Measurements from ENCODE around the gene ZNF764. TPM values are rescaled to one million over a fixed set of nuclear protein-coding genes. Genes with fewer than 3 reads are reported as not detected.

ZNF764 gene
- total RNA-seq, 1 donor from 2014 or later, result 8.0 TPM

DNA sequence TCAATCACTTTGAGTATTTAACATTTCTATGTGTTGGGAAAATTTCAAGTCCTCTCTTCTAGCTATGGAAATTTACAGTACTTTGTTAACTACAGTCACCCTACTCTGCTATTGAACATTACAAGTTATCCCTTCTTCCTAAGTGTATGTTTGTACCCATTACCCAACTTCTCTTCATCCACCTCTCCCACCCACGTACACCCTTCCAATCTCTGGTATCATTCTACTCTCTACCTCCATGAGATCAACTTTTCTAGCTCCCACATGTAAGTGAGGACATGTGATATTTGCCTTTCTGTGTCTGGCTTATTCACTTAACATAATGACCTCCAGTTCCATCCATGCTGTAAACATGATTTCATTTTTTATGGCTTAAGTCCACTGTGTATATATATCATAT is 16.5 kb upstream of the ZNF764 start:
- ATAC-seq (ENCODE audit: poor library complexity) (no peak), DNase-seq (no peak)
- intact Hi-C loops (cut with DNase I), result loop anchor here (5.0 kb wide), 1 partner anchor 47 kb away; the partner anchor contains the start of gene ZNF768

DNA sequence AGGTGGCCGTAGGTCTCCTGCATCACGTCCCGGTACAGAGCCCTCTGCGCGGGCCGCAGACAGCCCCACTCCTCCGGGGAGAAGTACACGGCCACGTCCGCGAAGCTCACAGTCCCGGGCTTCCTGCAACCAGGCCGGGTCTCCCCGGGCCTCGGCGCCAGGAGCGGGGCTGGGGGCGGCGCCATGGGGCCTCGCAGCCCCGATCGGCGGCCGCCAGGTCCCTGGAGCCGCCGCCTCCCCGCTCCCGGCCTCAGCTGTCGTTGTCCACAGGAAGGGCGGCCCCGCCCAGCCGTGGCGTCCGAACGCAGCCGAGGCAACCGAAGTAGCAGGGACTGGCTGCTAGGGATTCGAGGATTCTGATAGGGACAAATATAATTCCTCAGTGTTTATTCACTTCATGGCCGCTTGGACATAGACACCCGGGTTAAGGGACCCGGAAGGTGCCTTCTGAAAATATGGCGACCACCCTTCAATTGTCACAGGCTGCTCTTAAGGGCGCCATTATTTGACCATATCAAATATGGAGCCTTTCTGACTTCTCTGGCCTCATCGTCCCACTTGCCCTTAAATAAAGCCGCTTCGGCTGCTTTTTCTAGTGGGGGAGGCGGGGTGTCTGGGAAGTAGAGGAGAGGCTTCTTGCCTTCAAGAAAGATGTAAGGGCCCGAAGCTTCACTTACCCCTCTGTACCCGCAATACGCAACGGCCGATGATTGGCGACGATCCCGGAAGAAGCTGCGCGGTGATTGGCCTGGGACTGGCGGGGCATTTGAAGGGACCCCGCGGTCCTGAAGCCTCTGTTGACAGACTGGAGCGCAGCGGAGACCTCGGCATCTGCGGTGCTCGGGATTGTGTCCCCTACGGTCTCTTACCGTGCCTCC is 13.5 kb upstream of the ZNF764 start, which contains the start of gene ZNF688:
ZNF688 (minus strand) TSS at position 270 of the 878 bp plus-strand sequence; CDS start at position 185, 85 bp downstream.
- intact Hi-C loops (cut with DNase I), result loop anchor here (5.0 kb wide), 1 partner anchor 44 kb away; the partner anchor contains the start of gene ZNF768
- peak; percentile 90 for ATAC-seq (ENCODE audit: poor library complexity)
- peak; percentile 96 for DNase-seq

DNA sequence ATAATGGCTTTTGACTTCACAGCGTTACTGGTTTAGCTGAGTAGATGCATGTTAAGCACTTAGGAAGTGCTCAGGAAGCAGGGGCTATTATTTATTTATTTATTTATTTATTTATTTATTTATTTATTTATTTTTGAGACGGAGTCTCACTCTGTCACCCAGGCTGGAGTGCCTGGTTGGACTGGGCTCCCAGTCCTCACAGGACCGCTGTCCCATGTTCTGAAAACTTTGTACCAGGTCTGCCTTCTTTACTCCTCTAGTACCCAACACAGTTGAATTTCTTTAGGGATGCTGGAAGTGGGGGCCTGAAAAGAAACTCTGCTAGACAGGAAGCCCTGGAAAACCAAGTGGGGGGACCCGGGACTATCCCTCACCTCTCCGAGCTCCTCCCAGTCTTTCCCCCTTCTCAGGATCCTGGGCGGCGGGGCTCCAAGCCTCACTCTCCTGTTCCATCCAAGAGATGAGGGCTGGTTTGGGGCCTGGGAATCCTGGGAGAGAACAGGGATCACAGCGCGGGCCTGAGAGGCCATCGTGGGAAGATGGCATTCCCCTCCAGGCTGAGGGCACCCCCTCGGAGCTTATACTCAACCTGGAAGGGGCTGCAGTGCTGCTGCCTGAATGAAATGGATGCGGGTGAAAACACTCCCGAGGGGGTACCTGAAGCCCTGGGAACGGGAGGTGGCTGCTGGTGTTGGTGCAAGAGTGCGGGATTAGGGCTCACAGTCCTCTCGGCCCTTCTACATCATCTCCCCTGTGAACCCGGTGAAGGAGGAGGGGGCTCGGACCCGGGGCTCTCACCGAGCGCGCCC is 12.7 kb upstream of the ZNF764 start:
- DNase-seq (peak; percentile 54), ATAC-seq (ENCODE audit: poor library complexity) (peak; percentile 30)
- intact Hi-C loops (cut with DNase I), result loop anchor here (5.0 kb wide), 1 partner anchor 44 kb away; the partner anchor contains the start of gene ZNF768

DNA sequence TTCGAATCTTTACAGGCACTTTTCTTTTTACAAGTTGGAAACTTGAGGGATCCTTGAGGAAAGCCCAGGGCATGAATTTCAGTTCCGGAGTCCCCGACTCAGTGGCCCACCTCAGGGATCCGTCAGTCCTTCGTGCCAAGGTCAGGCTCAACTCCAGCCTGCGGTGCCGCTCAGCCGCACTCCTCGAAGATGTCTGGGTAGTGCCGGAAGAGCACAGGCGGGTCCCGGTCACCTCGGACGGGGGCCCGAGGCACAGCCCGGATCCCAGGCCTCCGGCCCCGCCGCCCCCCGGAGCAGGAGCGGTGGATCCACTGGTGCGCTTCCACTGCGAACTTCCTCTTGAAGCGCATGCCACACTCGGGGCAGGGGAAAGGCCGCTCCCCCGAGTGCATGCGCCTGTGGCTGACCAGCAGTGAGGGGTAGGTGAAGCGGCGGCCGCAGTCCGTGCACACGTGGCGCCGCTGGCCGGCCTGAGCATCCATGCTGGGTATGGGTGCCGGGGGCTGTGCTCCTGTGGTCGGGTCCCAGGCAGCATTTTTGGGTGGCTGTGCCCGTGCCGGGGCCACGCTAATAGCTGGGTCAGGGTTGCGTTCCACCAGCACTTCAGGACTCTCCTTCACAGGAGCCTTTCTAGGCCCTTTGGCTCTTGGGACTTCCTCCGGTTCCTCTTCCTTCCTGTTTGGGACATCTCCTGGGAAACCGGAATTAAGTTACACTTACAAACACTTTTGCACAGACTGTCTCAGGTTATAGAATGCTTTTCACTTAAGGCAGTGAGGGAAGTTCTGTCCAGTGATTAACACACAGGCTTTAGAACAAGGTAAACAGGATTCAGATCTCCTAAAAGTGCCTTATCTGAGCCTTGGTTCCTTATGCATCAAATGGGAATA is 11.8 kb upstream of the ZNF764 start:
- ATAC-seq (ENCODE audit: poor library complexity), result no peak
- no peak for DNase-seq
- intact Hi-C loops (cut with DNase I), result loop anchor here (5.0 kb wide), 1 partner anchor 43 kb away; the partner anchor contains the start of gene ZNF768

DNA sequence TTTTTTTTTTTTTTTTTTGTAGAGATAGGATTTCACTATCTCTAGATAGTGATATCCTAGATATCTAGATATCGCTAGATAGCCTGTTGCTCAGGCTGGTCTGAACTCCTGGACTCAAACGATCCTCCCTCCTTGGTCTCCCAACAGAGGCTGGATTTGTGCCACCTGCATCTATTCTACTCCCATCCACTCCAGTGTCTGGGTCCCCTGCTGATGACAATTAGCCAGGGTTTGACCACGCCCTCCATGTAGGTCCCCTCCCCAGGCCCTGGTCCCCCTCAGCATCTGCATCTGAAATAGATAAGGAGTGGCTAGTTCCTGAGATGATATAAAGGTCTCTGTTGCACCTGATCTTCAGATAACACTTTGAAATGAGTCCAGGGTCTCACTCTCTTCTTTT is 11.1 kb upstream of the ZNF764 start:
- intact Hi-C loops (cut with DNase I), result no loop called here
- ATAC-seq (ENCODE audit: poor library complexity), result no peak
- DNase-seq, result no peak

DNA sequence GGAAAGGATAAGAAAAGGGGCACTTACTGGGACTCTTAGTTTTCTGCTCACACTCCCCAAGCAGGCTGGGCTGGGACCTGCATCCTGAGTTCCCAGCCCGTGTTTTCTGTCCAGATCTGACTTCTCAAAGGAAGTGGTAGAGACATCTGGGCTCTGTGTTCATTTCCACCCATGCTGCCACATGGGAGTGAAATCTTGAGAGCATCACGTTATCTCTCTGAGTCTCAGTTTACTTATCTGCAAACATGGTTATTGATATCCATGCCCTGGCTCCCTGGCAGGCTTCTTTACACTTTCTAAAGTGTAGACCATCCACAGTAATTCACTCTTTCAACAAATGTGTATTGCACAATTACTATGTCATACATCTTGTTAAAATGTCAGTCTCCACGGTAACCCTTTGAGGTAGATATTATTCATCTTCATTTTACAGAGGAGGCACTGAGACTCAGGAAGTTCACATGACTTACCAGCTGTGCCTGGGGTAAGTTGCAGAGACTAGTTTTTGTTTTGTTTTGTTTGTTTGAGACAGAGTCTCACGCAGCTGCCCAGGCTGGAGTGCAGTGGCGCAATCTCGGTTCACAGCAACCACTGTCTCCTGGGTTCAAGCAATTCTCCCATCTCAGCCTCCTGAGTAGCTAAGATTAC is 9.9 kb upstream of the ZNF764 start:
- DNase-seq (no peak), ATAC-seq (ENCODE audit: poor library complexity) (no peak)
- intact Hi-C loops (cut with DNase I), result no loop called here

DNA sequence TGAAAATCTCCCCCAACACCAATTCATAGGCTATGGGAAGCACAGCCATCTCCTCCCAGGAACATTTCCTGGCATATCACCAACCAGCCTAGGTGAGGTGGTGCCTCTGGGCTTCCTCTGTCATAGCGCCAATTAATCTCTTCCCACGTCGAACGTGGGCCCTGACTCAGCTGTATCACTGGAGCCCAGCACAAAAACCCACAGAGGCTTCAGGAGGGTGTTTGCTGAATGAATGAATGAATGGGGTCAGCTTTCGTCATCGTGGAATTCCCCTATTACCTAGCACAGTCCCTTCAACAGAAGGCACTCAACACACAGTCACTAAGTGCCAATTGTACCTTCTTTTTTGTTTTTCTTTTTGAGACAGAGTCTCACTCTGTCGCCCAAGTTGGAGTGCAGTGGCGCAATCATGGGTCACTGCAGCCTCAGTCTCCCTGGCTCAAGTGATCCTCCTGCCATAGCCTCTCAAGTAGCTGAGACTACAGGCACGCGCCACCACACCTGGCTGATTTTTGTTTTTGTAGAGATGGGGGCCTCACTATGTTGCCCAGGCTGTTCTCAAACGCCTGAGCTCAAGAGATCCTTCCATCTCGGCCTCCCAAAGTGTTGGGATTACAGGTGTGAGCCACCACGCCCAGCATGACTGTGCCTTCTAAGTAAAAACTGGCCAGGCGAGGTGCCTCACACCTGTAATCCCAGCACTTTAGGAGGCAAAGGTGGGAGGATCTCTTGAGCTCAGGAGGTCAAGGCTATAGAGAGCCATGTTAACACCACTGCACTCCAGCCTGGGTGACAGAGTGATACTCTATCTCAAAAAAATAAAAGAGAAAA is 9.2 kb upstream of the ZNF764 start:
- no peak for ATAC-seq (ENCODE audit: poor library complexity)
- no peak for DNase-seq
- intact Hi-C loops (cut with DNase I), result no loop called here

DNA sequence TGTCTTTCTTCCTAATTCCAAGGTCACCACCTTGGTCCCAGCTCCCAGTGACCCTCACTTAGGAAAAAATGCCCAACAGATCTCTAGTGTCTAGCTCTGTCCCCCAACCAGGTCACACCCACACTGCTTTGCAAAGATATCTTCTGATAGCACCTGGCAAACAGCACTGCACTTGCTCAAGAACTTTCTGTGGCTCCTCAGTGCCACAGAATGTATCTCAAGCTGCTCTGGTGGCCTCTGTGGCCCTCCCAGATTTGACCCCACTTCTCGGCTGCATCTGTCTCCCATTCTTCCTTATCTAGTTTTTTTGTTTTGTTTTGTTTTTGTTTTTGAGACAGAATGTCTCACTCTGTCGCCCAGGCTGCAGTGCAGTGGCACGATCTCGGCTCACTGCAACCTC is 8.4 kb upstream of the ZNF764 start:
- DNase-seq (no peak), ATAC-seq (ENCODE audit: poor library complexity) (no peak)
- intact Hi-C loops (cut with DNase I), result no loop called here

DNA sequence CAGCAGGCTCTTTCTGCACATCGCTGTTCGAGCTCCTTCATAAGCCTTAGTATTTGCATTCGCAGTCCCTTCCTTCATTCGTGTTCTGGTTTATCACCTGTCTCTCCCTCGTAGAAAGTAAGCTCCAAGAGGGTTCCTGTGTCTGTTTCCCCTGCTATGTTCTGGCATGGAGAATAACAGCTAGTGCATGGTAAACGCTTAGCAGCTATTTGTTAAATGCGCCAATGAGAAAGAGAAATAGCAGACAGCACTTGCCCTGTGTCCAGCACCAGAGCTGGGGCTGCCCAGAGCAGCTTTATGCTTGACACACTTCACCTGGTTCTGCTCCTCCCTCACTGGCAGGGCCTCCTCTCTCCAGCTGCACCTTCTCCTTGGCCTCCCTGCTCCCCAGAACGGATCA is 7.8 kb upstream of the ZNF764 start:
- DNase-seq (no peak), ATAC-seq (ENCODE audit: poor library complexity) (no peak)
- intact Hi-C loops (cut with DNase I), result no loop called here

DNA sequence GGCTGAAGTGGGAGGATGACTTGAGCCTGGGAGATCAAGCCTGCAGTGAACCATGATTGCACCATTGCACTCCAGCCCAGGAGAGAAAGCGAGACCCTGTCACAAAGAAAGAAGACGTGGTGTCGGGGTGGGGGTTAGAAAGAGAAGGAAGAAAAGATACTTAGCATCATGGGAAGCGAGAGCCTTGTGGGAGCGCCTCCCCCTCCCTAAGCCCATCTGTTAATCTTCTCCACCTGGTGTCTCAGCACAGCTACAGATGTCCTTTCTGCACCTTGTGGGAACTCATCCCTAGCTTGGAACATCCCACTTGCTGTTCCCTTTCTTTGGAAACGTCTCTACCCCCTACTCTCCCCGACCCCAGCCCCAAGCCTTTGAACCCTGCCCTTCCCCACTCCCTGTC is 7.4 kb upstream of the ZNF764 start:
- ATAC-seq (ENCODE audit: poor library complexity) (no peak), DNase-seq (no peak)
- intact Hi-C loops (cut with DNase I), result no loop called here

DNA sequence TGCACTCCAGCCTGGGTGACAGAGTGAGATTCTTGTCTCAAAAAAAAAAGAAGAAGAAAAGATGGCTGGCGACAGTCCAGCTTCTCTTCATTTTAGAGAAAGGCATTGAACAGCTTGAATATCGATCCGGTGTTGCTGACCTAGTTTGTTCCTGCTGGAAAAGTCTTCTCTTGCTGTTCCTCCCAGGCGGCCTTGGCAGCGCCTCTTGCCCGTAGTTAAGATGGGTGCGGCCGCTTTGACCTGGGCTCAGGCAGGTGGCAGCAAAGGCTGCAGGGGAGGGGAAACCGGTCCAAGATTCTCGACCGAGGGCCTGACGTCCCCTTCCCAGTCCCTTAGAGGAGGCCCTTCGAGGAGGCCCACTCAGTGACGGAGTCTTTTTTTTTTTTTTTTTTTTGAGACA is 3.8 kb upstream of the ZNF764 start:
- no peak for DNase-seq
- no peak for ATAC-seq (ENCODE audit: poor library complexity)
- intact Hi-C loops (cut with DNase I), result no loop called here

DNA sequence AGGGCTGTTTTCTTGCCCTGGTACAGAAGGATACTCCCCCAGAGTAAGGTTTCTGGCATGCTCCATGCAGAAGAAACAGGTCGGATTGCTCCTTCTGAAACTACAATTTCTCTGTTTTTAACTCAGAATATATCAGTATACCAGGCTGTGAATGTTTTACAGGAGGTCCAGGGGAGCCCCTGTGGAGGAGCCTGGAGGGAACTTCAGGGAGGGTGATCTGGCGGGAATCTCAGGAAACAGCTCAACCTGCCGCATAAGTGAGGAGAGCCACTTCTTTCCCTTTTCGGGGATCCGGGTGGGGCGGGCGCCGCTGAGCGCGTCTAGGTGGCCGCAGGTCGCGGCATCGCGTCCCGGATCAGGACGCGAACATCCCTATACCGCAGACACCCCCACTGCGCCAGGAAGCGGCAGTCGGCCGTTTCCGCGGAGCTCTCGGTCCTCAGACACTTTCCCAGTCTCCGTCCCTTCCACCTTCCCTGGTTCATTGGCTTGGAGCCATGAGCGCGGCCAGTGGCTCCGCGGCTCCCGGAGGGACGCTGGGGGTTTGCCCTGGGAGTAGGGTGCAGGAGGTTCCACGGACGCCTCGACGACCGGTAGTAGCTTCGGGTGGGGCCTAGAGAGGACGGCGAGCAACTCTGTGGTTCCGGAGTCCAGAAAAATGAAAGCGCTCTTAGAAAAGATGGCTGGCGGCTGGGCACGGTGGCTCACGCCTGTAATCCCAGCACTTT is 3.1 kb upstream of the ZNF764 start:
- intact Hi-C loops (cut with DNase I), result no loop called here
- ATAC-seq (ENCODE audit: poor library complexity) (no peak), DNase-seq (peak; percentile 64)

DNA sequence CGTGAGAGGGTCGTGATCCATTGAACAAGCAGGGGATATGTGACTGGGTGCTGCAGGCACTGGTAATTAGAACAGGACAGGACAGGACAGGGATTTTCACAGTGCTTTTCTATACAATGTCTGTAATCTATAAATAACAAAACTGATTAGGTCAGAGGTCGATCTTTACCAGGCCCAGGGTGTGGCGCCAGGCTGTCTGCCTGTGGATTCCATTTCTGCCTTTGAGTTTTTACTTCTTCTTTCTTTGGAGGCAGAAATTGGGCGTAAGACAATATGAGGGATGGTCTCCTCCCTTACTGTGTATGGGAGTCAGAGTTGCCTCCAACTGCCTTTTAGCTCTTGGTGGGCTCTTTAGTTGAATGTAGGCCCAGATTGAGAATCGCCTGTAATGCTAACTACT is 1.5 kb upstream of the ZNF764 start:
- ATAC-seq (ENCODE audit: poor library complexity) (no peak), DNase-seq (no peak)
- intact Hi-C loops (cut with DNase I), result no loop called here

DNA sequence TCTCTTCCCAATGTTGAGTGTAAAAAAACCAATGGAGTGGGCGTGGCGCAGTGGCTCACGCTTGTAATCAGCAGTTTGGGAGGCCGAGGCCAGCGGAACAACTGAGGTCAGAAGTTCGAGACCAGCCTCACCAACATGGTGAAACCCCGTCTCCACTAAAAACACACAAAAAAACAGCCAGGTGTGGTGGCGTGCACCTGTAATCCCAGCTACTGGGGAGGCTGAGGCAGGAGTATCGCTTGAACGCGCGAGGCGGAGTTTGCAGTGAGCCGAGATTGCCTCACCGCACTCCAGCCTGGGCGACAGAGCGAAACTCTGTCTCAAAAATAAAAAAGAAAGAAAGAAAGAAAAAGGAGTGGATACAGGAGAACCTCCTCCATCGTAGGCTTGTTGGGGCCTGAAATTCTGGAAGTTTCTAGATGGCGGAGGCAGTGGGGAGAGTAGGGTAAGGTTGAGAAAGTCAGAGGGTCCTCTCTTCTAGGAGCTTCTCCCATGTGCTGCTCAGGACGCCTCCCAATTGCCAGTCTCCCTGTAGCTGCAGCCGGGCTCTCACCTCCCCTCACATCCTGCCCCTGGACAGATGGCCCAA is 709 bp upstream of the ZNF764 start:
- intact Hi-C loops (cut with DNase I), result no loop called here
- no peak for DNase-seq
- ATAC-seq (ENCODE audit: poor library complexity), result no peak

DNA sequence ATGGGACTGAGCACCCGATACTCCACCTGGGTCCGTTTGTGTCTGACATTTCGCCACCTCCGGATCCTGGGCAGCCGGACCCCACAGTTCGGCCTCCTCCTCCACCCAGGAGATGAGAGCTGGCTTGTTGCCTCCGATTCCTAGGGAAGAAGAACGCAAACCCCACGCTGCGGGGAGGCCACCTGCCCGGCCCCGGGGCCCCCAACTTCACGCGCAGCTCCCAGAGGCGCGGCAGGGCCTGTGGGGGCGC is 542 bp downstream of the ZNF764 start:
- intact Hi-C loops (cut with DNase I), result no loop called here

DNA sequence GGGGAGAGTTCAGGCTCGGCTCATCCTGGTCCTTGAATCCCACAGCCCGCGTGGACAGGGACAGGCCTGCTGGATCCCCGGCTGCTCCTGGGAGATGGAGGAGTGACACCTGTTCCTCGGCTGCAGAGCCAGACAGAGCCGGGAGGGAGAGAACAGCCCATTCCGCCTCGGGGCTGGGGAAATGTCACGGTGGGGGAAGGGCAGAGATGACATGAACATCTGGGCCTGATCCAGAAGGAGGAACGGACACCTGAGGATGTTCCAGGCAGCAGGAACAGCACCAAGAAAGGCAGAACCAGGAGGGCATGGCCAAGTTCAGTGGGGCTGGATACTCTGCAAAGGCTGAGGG is 2.1 kb downstream of the ZNF764 start:
- DNase-seq, result no peak
- intact Hi-C loops (cut with DNase I), result no loop called here
- no peak for ATAC-seq (ENCODE audit: poor library complexity)

More for the DNA sequence above, 542 bp downstream of the ZNF764 start:
- DNase-seq, result no peak
- ATAC-seq (ENCODE audit: poor library complexity), result peak; percentile 1

Measured in Right ventricle myocardium superior (tissue), 1 donor.